ENCODE measurements around the gene FGL2. TPM values are rescaled to one million over a fixed set of nuclear protein-coding genes. Genes with fewer than 3 reads are reported as not detected.

FGL2 gene, protein sequence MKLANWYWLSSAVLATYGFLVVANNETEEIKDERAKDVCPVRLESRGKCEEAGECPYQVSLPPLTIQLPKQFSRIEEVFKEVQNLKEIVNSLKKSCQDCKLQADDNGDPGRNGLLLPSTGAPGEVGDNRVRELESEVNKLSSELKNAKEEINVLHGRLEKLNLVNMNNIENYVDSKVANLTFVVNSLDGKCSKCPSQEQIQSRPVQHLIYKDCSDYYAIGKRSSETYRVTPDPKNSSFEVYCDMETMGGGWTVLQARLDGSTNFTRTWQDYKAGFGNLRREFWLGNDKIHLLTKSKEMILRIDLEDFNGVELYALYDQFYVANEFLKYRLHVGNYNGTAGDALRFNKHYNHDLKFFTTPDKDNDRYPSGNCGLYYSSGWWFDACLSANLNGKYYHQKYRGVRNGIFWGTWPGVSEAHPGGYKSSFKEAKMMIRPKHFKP
- total RNA-seq: 1 to 10 TPM; 1.7 to 5.8 (median 5.4) TPM

DNA sequence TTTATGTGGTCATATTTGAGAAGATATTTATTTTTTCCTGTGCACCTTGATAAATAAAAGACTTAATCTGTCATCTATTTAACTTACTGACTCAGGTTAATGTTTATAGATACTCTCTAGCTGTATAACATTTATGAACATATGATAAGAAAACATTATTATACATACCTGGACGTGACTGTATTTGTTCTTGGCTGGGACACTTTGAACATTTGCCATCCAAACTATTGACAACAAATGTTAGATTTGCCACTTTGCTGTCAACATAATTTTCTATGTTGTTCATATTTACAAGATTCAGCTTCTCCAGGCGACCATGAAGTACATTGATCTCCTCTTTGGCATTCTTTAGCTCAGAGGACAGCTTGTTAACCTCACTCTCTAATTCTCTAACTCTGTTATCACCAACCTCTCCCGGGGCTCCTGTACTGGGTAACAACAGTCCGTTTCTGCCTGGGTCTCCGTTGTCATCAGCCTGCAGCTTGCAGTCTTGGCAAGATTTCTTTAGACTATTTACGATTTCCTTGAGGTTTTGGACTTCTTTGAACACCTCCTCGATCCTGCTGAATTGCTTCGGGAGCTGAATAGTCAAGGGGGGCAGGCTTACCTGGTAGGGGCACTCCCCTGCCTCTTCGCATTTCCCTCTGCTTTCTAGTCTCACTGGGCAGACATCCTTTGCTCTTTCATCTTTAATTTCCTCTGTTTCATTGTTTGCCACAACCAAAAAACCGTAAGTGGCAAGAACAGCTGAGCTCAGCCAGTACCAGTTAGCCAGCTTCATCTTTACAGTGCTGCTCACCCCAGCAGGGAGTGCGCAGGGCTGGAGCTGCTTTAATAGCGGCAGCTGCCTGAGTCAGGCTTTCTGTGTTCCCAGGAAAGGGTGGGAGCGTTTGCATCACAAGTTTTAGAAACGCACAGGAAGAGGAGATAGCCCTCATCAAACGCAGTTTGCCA lies at the start of gene FGL2:
Gene FGL2, minus strand, starts transcription at position 807 of the 954 bp plus-strand sequence. Its CDS starts 26 bp downstream, at position 781.
- in situ Hi-C loops (cut with MboI; ENCODE audit: low sequenced_read_pairs in 4 of 4): no loop called here
- Histone ChIP-seq H3K4me1 (no peaks in the 10 kb centered on the region), H3K4me3 (peak within 1 kb of the TSS; percentile 38 to 56 (median 44)), H3K36me3 (no peaks in the 10 kb centered on the region), H3K9me3 (no peaks in the 10 kb centered on the region), H3K27ac (peak within 1 kb of the TSS; percentile 24 to 64 (median 48)), H3K27me3 (no peaks in the 10 kb centered on the region)
- TF ChIP-seq, protein P1, sequence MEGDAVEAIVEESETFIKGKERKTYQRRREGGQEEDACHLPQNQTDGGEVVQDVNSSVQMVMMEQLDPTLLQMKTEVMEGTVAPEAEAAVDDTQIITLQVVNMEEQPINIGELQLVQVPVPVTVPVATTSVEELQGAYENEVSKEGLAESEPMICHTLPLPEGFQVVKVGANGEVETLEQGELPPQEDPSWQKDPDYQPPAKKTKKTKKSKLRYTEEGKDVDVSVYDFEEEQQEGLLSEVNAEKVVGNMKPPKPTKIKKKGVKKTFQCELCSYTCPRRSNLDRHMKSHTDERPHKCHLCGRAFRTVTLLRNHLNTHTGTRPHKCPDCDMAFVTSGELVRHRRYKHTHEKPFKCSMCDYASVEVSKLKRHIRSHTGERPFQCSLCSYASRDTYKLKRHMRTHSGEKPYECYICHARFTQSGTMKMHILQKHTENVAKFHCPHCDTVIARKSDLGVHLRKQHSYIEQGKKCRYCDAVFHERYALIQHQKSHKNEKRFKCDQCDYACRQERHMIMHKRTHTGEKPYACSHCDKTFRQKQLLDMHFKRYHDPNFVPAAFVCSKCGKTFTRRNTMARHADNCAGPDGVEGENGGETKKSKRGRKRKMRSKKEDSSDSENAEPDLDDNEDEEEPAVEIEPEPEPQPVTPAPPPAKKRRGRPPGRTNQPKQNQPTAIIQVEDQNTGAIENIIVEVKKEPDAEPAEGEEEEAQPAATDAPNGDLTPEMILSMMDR (IDR thresholded peaks at IDR 0.05 in 4 of 5, conservative IDR thresholded peaks at IDR 0.05 in 1 of 5): no peak
- TF ChIP-seq POLR2A (IDR thresholded peaks at IDR 0.05): peak; percentile 50 to 67
- DNase-seq (peak; percentile 54 to 56), ATAC-seq (peak; percentile 74 to 87)
- intact Hi-C loops (cut with DNase I; ENCODE audit: low total_unique reads): no loop called here

DNA sequence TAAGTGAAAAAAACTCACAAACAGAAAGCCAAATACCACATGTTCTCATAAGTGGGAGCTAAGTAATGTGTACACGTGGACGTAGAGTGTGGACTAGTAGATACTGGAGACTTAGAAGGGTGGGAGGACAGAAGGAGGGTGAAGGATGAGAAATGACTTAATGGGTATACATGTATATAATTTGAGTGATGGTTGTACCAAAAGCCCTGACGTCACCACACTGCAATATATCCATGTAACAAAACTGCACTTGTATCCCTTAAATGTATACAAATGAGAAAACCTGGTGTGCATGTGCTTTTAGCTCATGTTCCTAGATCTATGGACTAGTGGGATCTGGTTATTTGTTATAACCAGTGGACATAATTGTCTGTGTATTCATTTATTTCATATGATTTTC lies 48.5 kb upstream of the FGL2 start:
- Histone ChIP-seq H3K4me3 (no peak overlapping the region), H3K27me3 (no peaks in the 10 kb centered on the region), H3K27ac (no peak overlapping the region), H3K4me1 (peaks cover 4 to 7% of the 10 kb centered on the region in 2 donors), H3K9me3 (no peaks in the 10 kb centered on the region), H3K36me3 (no peaks in the 10 kb centered on the region)
- no peak for TF ChIP-seq POLR2A (IDR thresholded peaks at IDR 0.05)
- in situ Hi-C loops (cut with MboI; ENCODE audit: low sequenced_read_pairs in 4 of 4) (no loop called here), intact Hi-C loops (cut with DNase I; ENCODE audit: low total_unique reads) (no loop called here)
- DNase-seq (no peak), ATAC-seq (no peak)

DNA sequence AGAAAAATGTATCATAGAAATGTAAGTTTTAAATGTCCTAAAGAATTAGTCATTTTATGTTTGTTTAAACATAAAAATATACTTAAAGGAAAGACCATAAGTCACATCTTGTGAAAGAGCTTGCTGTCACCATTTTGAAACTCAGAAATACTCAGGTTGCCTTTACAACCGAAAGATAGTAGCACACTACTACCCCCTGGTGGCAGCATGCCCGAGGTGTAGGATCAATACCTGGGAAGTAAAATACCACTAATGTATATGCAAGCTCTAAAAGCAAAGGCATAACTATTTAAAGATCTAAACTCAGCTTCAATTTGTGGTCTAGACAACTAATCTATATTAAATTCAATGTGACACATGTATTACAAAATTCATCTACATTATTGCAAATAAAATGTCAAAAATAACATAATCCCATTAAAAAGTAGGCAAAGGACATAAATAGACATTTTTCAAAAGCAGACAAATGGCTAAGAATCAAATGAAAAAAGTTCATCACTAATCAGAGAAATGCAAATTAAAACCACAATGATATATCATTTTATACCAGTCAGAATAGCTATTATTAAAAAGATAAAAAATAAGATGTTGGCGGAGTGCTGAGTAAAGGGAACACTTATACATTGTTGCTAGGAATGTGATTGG lies 47.7 kb upstream of the FGL2 start:
- ATAC-seq: peak in 1 of 2 donors; percentile 41
- Histone ChIP-seq H3K27ac (no peak overlapping the region), H3K9me3 (no peaks in the 10 kb centered on the region), H3K27me3 (no peaks in the 10 kb centered on the region), H3K4me3 (no peak overlapping the region), H3K4me1 (peaks cover 4 to 7% of the 10 kb centered on the region in 2 donors), H3K36me3 (no peaks in the 10 kb centered on the region)
- intact Hi-C loops (cut with DNase I; ENCODE audit: low total_unique reads) (no loop called here), in situ Hi-C loops (cut with MboI; ENCODE audit: low sequenced_read_pairs in 4 of 4) (no loop called here)
- TF ChIP-seq, protein P1 (IDR thresholded peaks at IDR 0.05 in 4 of 5, conservative IDR thresholded peaks at IDR 0.05 in 1 of 5): peak in 4 of 5 experiments; percentile 35 to 63 (median 52)
- TF ChIP-seq POLR2A (IDR thresholded peaks at IDR 0.05): no peak
- DNase-seq: no peak

DNA sequence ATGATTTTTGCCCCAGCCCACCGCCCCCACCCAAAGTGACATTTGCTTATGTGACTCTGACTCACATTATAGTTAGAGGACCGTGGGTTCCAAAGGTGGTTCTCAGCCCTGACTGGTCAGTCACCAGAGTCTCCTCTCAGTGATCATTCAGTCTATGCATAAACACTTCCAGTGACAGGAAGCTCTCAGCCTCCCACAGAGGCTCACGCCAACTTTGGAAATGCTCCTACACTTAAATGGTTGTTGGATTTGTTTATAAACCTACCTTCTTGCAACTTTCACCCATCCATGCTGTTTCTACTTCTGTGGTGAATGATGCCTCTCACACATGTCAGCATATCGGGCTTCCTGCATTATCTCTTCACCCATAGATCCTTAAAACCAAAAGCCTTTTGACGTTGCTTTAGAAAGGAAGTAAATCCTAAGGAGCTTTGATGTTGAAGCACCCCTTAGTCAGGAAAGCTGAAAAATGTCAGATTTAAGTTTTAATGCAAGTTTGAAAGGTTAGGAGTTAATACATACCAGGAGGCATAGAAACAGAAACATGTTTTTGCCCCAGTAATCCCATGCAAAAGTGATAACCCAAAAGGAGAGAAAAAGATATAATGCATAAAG lies 46.5 kb upstream of the FGL2 start:
- no peak for TF ChIP-seq POLR2A (IDR thresholded peaks at IDR 0.05)
- no peak overlapping the region for H3K4me3 ChIP-seq
- intact Hi-C loops (cut with DNase I; ENCODE audit: low total_unique reads) (no loop called here), in situ Hi-C loops (cut with MboI; ENCODE audit: low sequenced_read_pairs in 4 of 4) (no loop called here)
- H3K36me3 ChIP-seq: no peaks in the 10 kb centered on the region
- ATAC-seq (no peak), DNase-seq (no peak)
- no peaks in the 10 kb centered on the region for H3K27me3 ChIP-seq
- no peaks in the 10 kb centered on the region for H3K9me3 ChIP-seq
- peaks cover 4 to 7% of the 10 kb centered on the region in 2 donors for H3K4me1 ChIP-seq
- H3K27ac ChIP-seq: no peak overlapping the region
